Stimulated activated naive CD8-positive, alpha-beta T cell treated with anti-CD3 and anti-CD28 coated beads, Interleukin-15, amount 100 ng/mL, for 72 hours (primary cell): ENCODE data around the gene PFKFB2.

Experiments
- ATAC-seq: fragments of 150-1000 bp; cut with Tn5 transposase; 2 replicates; pipeline ENCODE4 v1.10.0; 2021; ENCODE audit warnings: mild to moderate bottlenecking, moderate library complexity
- DNase-seq, 2 donors: peaks; one replicate each; pipeline ENCODE4 v3.0.0; 2021 to 2022
- H3K27ac Mint-ChIP-seq, 2 donors: one replicate each; pipeline ENCODE4 v1.8.0; 2022; ENCODE audit warnings: mild to moderate bottlenecking in 2 of 2, mixed read lengths in 2 of 2, moderate library complexity in 2 of 2
- H3K27me3 Mint-ChIP-seq: one replicate; pipeline ENCODE4 v1.8.0; 2022; ENCODE audit warnings: mixed read lengths
- H3K4me1 Mint-ChIP-seq: one replicate; pipeline ENCODE4 v1.8.0; 2022; ENCODE audit warnings: mild to moderate bottlenecking, mixed read lengths
- H3K4me3 Mint-ChIP-seq, 2 donors: one replicate each; pipeline ENCODE4 v1.8.0; 2022; ENCODE audit warnings: mild to moderate bottlenecking in 2 of 2, mixed read lengths in 2 of 2, moderate library complexity in 1 of 2
- H3K9me3 Mint-ChIP-seq, 2 donors: one replicate each; pipeline ENCODE4 v1.8.0; 2022; ENCODE audit warnings: mixed read lengths in 2 of 2

The PFKFB2 gene

GRCh38 chr1:207052911-207053769 lies at the start of gene PFKFB2:
Gene PFKFB2, plus strand, starts transcription at chr1:207053275. Its CDS starts 1,443 bp downstream, at chr1:207054718.
- Mint-ChIP-seq H3K9me3 (no peaks in the 10 kb centered on the region), H3K27me3 (no peaks in the 10 kb centered on the region), H3K27ac (peak within 1 kb of the TSS; percentile 97 to 98), H3K4me1 (peaks cover 46% of the 10 kb centered on the region), H3K4me3 (peak within 1 kb of the TSS; percentile 92 to 100)
- DNase-seq (peak; percentile 94 to 95), ATAC-seq (peak; percentile 93)

GRCh38 chr1:207004931-207005830 lies 47.9 kb upstream of the PFKFB2 start:
- no peaks in the 10 kb centered on the region for H3K27me3 Mint-ChIP-seq
- no peaks in the 10 kb centered on the region for H3K9me3 Mint-ChIP-seq
- peak; percentile 9 to 20 for DNase-seq
- H3K4me1 Mint-ChIP-seq = no peaks in the 10 kb centered on the region
- ATAC-seq = peak; percentile 60
- H3K27ac Mint-ChIP-seq = no peak overlapping the region
- no peak overlapping the region for H3K4me3 Mint-ChIP-seq

GRCh38 chr1:207006083-207006482 lies 47.0 kb upstream of the PFKFB2 start:
- DNase-seq (no peak), ATAC-seq (no peak)
- no peaks in the 10 kb centered on the region for H3K4me1 Mint-ChIP-seq
- no peaks in the 10 kb centered on the region for H3K27me3 Mint-ChIP-seq
- no peaks in the 10 kb centered on the region for H3K9me3 Mint-ChIP-seq
- H3K4me3 Mint-ChIP-seq = no peak overlapping the region
- H3K27ac Mint-ChIP-seq = no peak overlapping the region

- peaks cover 6% of the 10 kb centered on the region for H3K27me3 Mint-ChIP-seq
- DNase-seq = no peak
- H3K4me1 Mint-ChIP-seq = no peaks in the 10 kb centered on the region
- no peak overlapping the region for H3K4me3 Mint-ChIP-seq
- ATAC-seq = no peak
- no peaks in the 10 kb centered on the region for H3K9me3 Mint-ChIP-seq
- H3K27ac Mint-ChIP-seq = no peak overlapping the region
Observed at GRCh38 chr1:207006914-207007313, 46.2 kb upstream of the PFKFB2 start.

- H3K4me1 Mint-ChIP-seq = no peaks in the 10 kb centered on the region
- H3K9me3 Mint-ChIP-seq = no peaks in the 10 kb centered on the region
- no peak overlapping the region for H3K27ac Mint-ChIP-seq
- DNase-seq (no peak), ATAC-seq (no peak)
- H3K27me3 Mint-ChIP-seq = peaks cover 12% of the 10 kb centered on the region
- H3K4me3 Mint-ChIP-seq = no peak overlapping the region
Observed at GRCh38 chr1:207007352-207008033, 45.6 kb upstream of the PFKFB2 start.

- no peak for ATAC-seq
- Mint-ChIP-seq H3K4me1 (no peaks in the 10 kb centered on the region), H3K4me3 (no peak overlapping the region), H3K9me3 (no peaks in the 10 kb centered on the region), H3K27ac (no peak overlapping the region), H3K27me3 (peaks cover 28% of the 10 kb centered on the region)
- DNase-seq = no peak
Observed at GRCh38 chr1:207009182-207009850, 43.8 kb upstream of the PFKFB2 start.

GRCh38 chr1:207009945-207010344 lies 43.1 kb upstream of the PFKFB2 start:
- Mint-ChIP-seq H3K27ac (no peak overlapping the region), H3K4me3 (no peak overlapping the region), H3K27me3 (peaks cover 35% of the 10 kb centered on the region), H3K9me3 (no peaks in the 10 kb centered on the region), H3K4me1 (no peaks in the 10 kb centered on the region)
- DNase-seq = no peak
- no peak for ATAC-seq

- ATAC-seq = no peak
- Mint-ChIP-seq H3K4me1 (peaks cover under 1% of the 10 kb centered on the region), H3K27ac (no peak overlapping the region), H3K27me3 (peaks cover 39% of the 10 kb centered on the region), H3K4me3 (no peak overlapping the region), H3K9me3 (no peaks in the 10 kb centered on the region)
- no peak for DNase-seq
Observed at GRCh38 chr1:207010726-207011125, 42.3 kb upstream of the PFKFB2 start.

GRCh38 chr1:207013321-207014085 lies 39.6 kb upstream of the PFKFB2 start:
- Mint-ChIP-seq H3K4me3 (no peak overlapping the region), H3K4me1 (peaks cover 6% of the 10 kb centered on the region), H3K27me3 (peaks cover 39% of the 10 kb centered on the region), H3K9me3 (no peaks in the 10 kb centered on the region), H3K27ac (no peak overlapping the region)
- DNase-seq (no peak), ATAC-seq (no peak)

GRCh38 chr1:207014728-207015127 lies 38.3 kb upstream of the PFKFB2 start:
- DNase-seq (no peak), ATAC-seq (no peak)
- Mint-ChIP-seq H3K27me3 (peaks cover 39% of the 10 kb centered on the region), H3K9me3 (no peaks in the 10 kb centered on the region), H3K27ac (no peak overlapping the region), H3K4me1 (peaks cover 6% of the 10 kb centered on the region), H3K4me3 (no peak overlapping the region)

GRCh38 chr1:207015791-207016190 lies 37.3 kb upstream of the PFKFB2 start:
- ATAC-seq (peak; percentile 46), DNase-seq (no peak)
- peaks cover 39% of the 10 kb centered on the region for H3K27me3 Mint-ChIP-seq
- no peak overlapping the region for H3K27ac Mint-ChIP-seq
- no peaks in the 10 kb centered on the region for H3K9me3 Mint-ChIP-seq
- peaks cover 6% of the 10 kb centered on the region for H3K4me1 Mint-ChIP-seq
- H3K4me3 Mint-ChIP-seq = no peak overlapping the region

- Mint-ChIP-seq H3K4me1 (peaks cover 6% of the 10 kb centered on the region), H3K27ac (no peak overlapping the region), H3K9me3 (no peaks in the 10 kb centered on the region), H3K4me3 (no peak overlapping the region), H3K27me3 (peaks cover 23% of the 10 kb centered on the region)
- ATAC-seq (no peak), DNase-seq (no peak)
Observed at GRCh38 chr1:207017615-207018559, 35.2 kb upstream of the PFKFB2 start.

GRCh38 chr1:207018707-207019106 lies 34.4 kb upstream of the PFKFB2 start:
- ATAC-seq (no peak), DNase-seq (no peak)
- Mint-ChIP-seq H3K9me3 (no peaks in the 10 kb centered on the region), H3K4me1 (peaks cover 6% of the 10 kb centered on the region), H3K27ac (no peak overlapping the region), H3K4me3 (no peak overlapping the region), H3K27me3 (peaks cover 17% of the 10 kb centered on the region)

GRCh38 chr1:207019161-207019560 lies 33.9 kb upstream of the PFKFB2 start:
- Mint-ChIP-seq H3K27me3 (peaks cover 13% of the 10 kb centered on the region), H3K9me3 (no peaks in the 10 kb centered on the region), H3K4me1 (peaks cover 8% of the 10 kb centered on the region), H3K27ac (no peak overlapping the region), H3K4me3 (no peak overlapping the region)
- ATAC-seq = no peak
- DNase-seq = no peak
